ENCODE results near the gene RPGRIP1L. TPM values are rescaled to one million over a fixed set of nuclear protein-coding genes. Genes with fewer than 3 reads are reported as not detected.

The RPGRIP1L gene
- total and polyA plus RNA-seq, 9 of the 15 experiments (the other 6 are each of a cell fraction or from before 2014, with no cell fraction given), result 3.2 to 7.7 (median 5.8) TPM

- TF ChIP-seq, protein P1, sequence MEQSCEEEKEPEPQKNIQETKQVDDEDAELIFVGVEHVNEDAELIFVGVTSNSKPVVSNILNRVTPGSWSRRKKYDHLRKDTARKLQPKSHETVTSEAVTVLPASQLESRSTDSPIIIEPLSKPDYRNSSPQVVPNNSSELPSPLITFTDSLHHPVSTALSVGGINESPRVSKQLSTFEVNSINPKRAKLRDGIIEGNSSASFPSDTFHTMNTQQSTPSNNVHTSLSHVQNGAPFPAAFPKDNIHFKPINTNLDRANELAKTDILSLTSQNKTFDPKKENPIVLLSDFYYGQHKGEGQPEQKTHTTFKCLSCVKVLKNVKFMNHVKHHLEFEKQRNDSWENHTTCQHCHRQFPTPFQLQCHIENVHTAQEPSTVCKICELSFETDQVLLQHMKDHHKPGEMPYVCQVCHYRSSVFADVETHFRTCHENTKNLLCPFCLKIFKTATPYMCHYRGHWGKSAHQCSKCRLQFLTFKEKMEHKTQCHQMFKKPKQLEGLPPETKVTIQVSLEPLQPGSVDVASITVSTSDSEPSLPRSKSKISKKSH (CRISPR knock-in tag; IDR thresholded peaks at IDR 0.05), result no peak
These were observed 28.8 kb upstream of the RPGRIP1L start (continued) for GRCh38 chr16:53732296-53732929.

GRCh38 chr16:53730693-53731092, 27.0 kb upstream of the RPGRIP1L start:
- H3K27ac ChIP-seq (ENCODE audit: extremely low read depth, low read depth, low read length), result no peak overlapping the region
- peaks cover 3% of the 10 kb centered on the region for H3K9me1 ChIP-seq (ENCODE audit: control insufficient read depth, insufficient read depth, low read length)
- no peaks in the 10 kb centered on the region for H3K79me2 ChIP-seq (ENCODE audit: control insufficient read depth, insufficient read depth, low read length)
- intact Hi-C loops (cut with micrococcal nuclease) (no loop called here), in situ Hi-C loops (cut with MboI) (no loop called here)
- FAIRE-seq (no peak), ATAC-seq (no peak), DNase-seq (ENCODE audit: extremely low read depth in 1 of 4, low spot score in 3 of 4) (no peak)
- ChIA-PET POLR2A (no interaction called here), CTCF (ENCODE audit: low intra/inter-chr PET ratio) (no interaction called here)
- H4K20me1 ChIP-seq (replicated peaks; ENCODE audit: control insufficient read depth, insufficient read depth, low read length), result peaks cover 9% of the 10 kb centered on the region; the same call in 1 of the 2 replicates
- no peaks in the 10 kb centered on the region for H3K9me3 ChIP-seq (replicated peaks; ENCODE audit: control insufficient read depth, insufficient read depth, low read depth, low read length)
- H3K4me2 ChIP-seq (ENCODE audit: insufficient read depth, low read length), result no peak overlapping the region
- BruUV-seq (replicated peaks), result no TSS peak
- H2AFZ ChIP-seq (ENCODE audit: low read depth, low read length), result no peak overlapping the region
- no peak overlapping the region for H3K4me3 ChIP-seq
- H3K9ac ChIP-seq (ENCODE audit: insufficient read depth in 1 of 2, low read depth in 2 of 2, low read length in 2 of 2), result no peak overlapping the region
- H3K27me3 ChIP-seq (ENCODE audit: control insufficient read depth in 2 of 2, insufficient read depth in 2 of 2, low read length in 2 of 2), result no peaks in the 10 kb centered on the region
- no peaks in the 10 kb centered on the region for H3K36me3 ChIP-seq (ENCODE audit: control insufficient read depth, insufficient read depth, low read length)
- H3K4me1 ChIP-seq (replicated peaks in 1 of 2; ENCODE audit: control insufficient read depth in 2 of 2, insufficient read depth in 2 of 2, low read length in 2 of 2), result peaks cover 0 to 4% of the 10 kb centered on the region in 2 experiments; a peak in 1 of 5 replicates
- TF ChIP-seq TAL1 (IDR thresholded peaks at IDR 0.05) (0 out of 2 replicates have a peak, but pooled peaks have one; percentile 10), SETDB1 (IDR thresholded peaks at IDR 0.05; ENCODE audit: low read length) (no peak)
- 45% methylated on average over 3 of the region's 3 CpGs for WGBS (ENCODE audit: insufficient coverage, low coverage, missing lambda C conversion rate)
